RPMI7951 (cell line): ENCODE measurements around the gene COL16A1. TPM values are rescaled to one million over a fixed set of nuclear protein-coding genes. Genes with fewer than 3 reads are reported as not detected.
"Not testable (repeated sequence)": the region's sequence is repeated elsewhere in the genome, so short reads cannot be mapped to it uniquely, and the experiment has no call there.

Source experiments
- DNase-seq: peaks from one replicate; pipeline ENCODE4 v3.0.0-alpha.2; 2012; ENCODE audit warnings: low read depth
- total RNA-seq: library from RNA; depleted of rRNA; stranded (reverse); fragments of >200 nt; shearing (Covaris generic); gene quantifications from 2 replicates; pipeline ENCODE4 v1.2.3, GENCODE V29; 2014

Gene COL16A1
- total RNA-seq, 1 experiment from 2014 or later, result 7.1 TPM

- DNase-seq, result no peak
Observed at GRCh38 chr1:31732751-31733289, 29.0 kb upstream of the COL16A1 start.

- no peak for DNase-seq
Observed at GRCh38 chr1:31732343-31732742, 28.5 kb upstream of the COL16A1 start.

GRCh38 chr1:31731049-31731565 is 27.3 kb upstream of the COL16A1 start:
- DNase-seq, result no peak

- no peak for DNase-seq
Observed at GRCh38 chr1:31730336-31731048, 26.7 kb upstream of the COL16A1 start.

- no peak for DNase-seq
Observed at GRCh38 chr1:31727849-31728248, 24.0 kb upstream of the COL16A1 start.

GRCh38 chr1:31727195-31727594 is 23.4 kb upstream of the COL16A1 start:
- DNase-seq, result no peak

- no peak for DNase-seq
Observed at GRCh38 chr1:31726715-31727114, 22.9 kb upstream of the COL16A1 start.

- no peak for DNase-seq
Observed at GRCh38 chr1:31725777-31726535, 22.1 kb upstream of the COL16A1 start.

- DNase-seq, result no peak
Observed at GRCh38 chr1:31725134-31725533, 21.3 kb upstream of the COL16A1 start.

GRCh38 chr1:31723828-31724359 is 20.1 kb upstream of the COL16A1 start:
- DNase-seq, result peak; percentile 77

- no peak for DNase-seq
Observed at GRCh38 chr1:31718327-31718897, 14.6 kb upstream of the COL16A1 start.

GRCh38 chr1:31717341-31717740 is 13.5 kb upstream of the COL16A1 start:
- DNase-seq, result peak; percentile 47

GRCh38 chr1:31715873-31716220 is 12.0 kb upstream of the COL16A1 start:
- DNase-seq, result no peak

- DNase-seq, result peak; percentile 96
Observed at GRCh38 chr1:31715087-31715872, 11.5 kb upstream of the COL16A1 start.

GRCh38 chr1:31714442-31715086 is 10.7 kb upstream of the COL16A1 start:
- DNase-seq, result peak; percentile 85

GRCh38 chr1:31712630-31713029 is 8.8 kb upstream of the COL16A1 start:
- DNase-seq, result peak; percentile 86

- DNase-seq, result peak; percentile 80
Observed at GRCh38 chr1:31712068-31712467, 8.3 kb upstream of the COL16A1 start.

GRCh38 chr1:31708324-31708723 is 4.5 kb upstream of the COL16A1 start:
- no peak for DNase-seq

- DNase-seq, result peak; percentile 84
Observed at GRCh38 chr1:31707711-31708110, 3.9 kb upstream of the COL16A1 start.

- DNase-seq, result not testable (repeated sequence)
Observed at GRCh38 chr1:31707059-31707600, 3.3 kb upstream of the COL16A1 start.
